ENCODE data around the gene OTOG.

Gene OTOG

GRCh38 chr11:17547051-17547577 lies at the start of gene OTOG:
Gene OTOG (plus strand): TSS chr11:17547259. CDS start chr11:17547373, 114 bp downstream.
- peak; percentile 79 for DNase-seq

GRCh38 chr11:17498058-17498457 lies 49.0 kb upstream of the OTOG start:
- DNase-seq = peak; percentile 45

GRCh38 chr11:17498475-17498874 lies 48.6 kb upstream of the OTOG start:
- no peak for DNase-seq

- DNase-seq = no peak
These were observed 46.4 kb upstream of the OTOG start for GRCh38 chr11:17500673-17501072.

GRCh38 chr11:17502630-17503029 lies 44.4 kb upstream of the OTOG start:
- no peak for DNase-seq

GRCh38 chr11:17504330-17505107 lies 42.5 kb upstream of the OTOG start:
- peak; percentile 79 for DNase-seq

GRCh38 chr11:17505146-17505545 lies 41.9 kb upstream of the OTOG start:
- DNase-seq = no peak

GRCh38 chr11:17506314-17506713 lies 40.7 kb upstream of the OTOG start:
- no peak for DNase-seq

GRCh38 chr11:17506942-17507341 lies 40.1 kb upstream of the OTOG start:
- no peak for DNase-seq

- DNase-seq = no peak
These were observed 39.3 kb upstream of the OTOG start for GRCh38 chr11:17507773-17508172.

- no peak for DNase-seq
These were observed 38.8 kb upstream of the OTOG start for GRCh38 chr11:17508306-17508705.

GRCh38 chr11:17508791-17509190 lies 38.3 kb upstream of the OTOG start:
- no peak for DNase-seq

- DNase-seq = no peak
These were observed 36.4 kb upstream of the OTOG start for GRCh38 chr11:17510507-17511206.

- DNase-seq = no peak
These were observed 35.5 kb upstream of the OTOG start for GRCh38 chr11:17511571-17511970.

- no peak for DNase-seq
These were observed 35.0 kb upstream of the OTOG start for GRCh38 chr11:17512101-17512500.

GRCh38 chr11:17513853-17514252 lies 33.2 kb upstream of the OTOG start:
- DNase-seq = no peak

- DNase-seq = no peak
These were observed 32.6 kb upstream of the OTOG start for GRCh38 chr11:17514476-17514875.

- DNase-seq = no peak
These were observed 31.4 kb upstream of the OTOG start for GRCh38 chr11:17515443-17516176.

GRCh38 chr11:17516551-17517150 lies 30.4 kb upstream of the OTOG start:
- DNase-seq = no peak

- no peak for DNase-seq
These were observed 29.9 kb upstream of the OTOG start for GRCh38 chr11:17517186-17517585.

- DNase-seq = no peak
These were observed 28.7 kb upstream of the OTOG start for GRCh38 chr11:17518366-17518765.

- no peak for DNase-seq
These were observed 27.8 kb upstream of the OTOG start for GRCh38 chr11:17519061-17519885.

Measured in NCI-H1105 treated with DMSO at 0.1 percent for 48 hours (cell line).